ENCODE results near the gene ANK3. TPM values are rescaled to one million over a fixed set of nuclear protein-coding genes. Genes with fewer than 3 reads are reported as not detected.

The ANK3 gene
- total and polyA plus RNA-seq, 2 experiments from 2014 or later, result 0.14 to 0.54 TPM

GRCh38 chr10:60388709-60389301 lies 870 bp downstream of the ANK3 start:
- Histone ChIP-seq H3K27me3 (replicated peaks; ENCODE audit: insufficient read depth) (no peaks in the 10 kb centered on the region), H3K9me3 (ENCODE audit: low read depth) (no peaks in the 10 kb centered on the region), H4K20me1 (ENCODE audit: insufficient read depth) (no peaks in the 10 kb centered on the region), H3K79me2 (ENCODE audit: insufficient read depth) (no peaks in the 10 kb centered on the region), H3K9ac (no peak overlapping the region), H3K4me2 (ENCODE audit: unreplicated experiment) (no peak overlapping the region), H3F3A (ENCODE audit: insufficient read depth) (peaks cover 20% of the 10 kb centered on the region), H3K36me3 (ENCODE audit: low read depth) (no peaks in the 10 kb centered on the region), H3K4me3 (no peak overlapping the region), H2AFZ (no peak overlapping the region), H3K4me1 (ENCODE audit: insufficient read depth) (peaks cover 19% of the 10 kb centered on the region), H3K9me2 (ENCODE audit: insufficient read depth) (no peaks in the 10 kb centered on the region), H3K27ac (no peak overlapping the region)
- in situ Hi-C loops (cut with MboI), result no loop called here
- DNase-seq, result no peak
- 91 to 93% methylated on average over 7 of the region's 7 CpGs for WGBS, 2 experiments (ENCODE audit: low coverage in 1 of 2, low lambda C conversion rate in 2 of 2, missing lambda C conversion rate in 2 of 2)
- TF ChIP-seq EZH2 (IDR thresholded peaks at IDR 0.05; ENCODE audit: insufficient read depth, poor library complexity, severe bottlenecking) (no peak), EZH2phosphoT487 (IDR thresholded peaks at IDR 0.05; ENCODE audit: insufficient read depth, low read depth) (no peak)

GRCh38 chr10:60388116-60388625 lies 1.5 kb downstream of the ANK3 start:
- no peak overlapping the region for H3K4me2 ChIP-seq (ENCODE audit: unreplicated experiment)

GRCh38 chr10:60387531-60387930 lies 2.1 kb downstream of the ANK3 start:
- H3K9me3 ChIP-seq (ENCODE audit: low read depth), result no peaks in the 10 kb centered on the region
- in situ Hi-C loops (cut with MboI), result no loop called here
- no peaks in the 10 kb centered on the region for H4K20me1 ChIP-seq (ENCODE audit: insufficient read depth)
- 100% methylated on average over 2 of the region's 2 CpGs for WGBS, 2 experiments (ENCODE audit: low coverage in 1 of 2, low lambda C conversion rate in 2 of 2, missing lambda C conversion rate in 2 of 2)
- H3F3A ChIP-seq (ENCODE audit: insufficient read depth), result peaks cover 29% of the 10 kb centered on the region
- no peak overlapping the region for H3K4me2 ChIP-seq (ENCODE audit: unreplicated experiment)
- H3K9me2 ChIP-seq (ENCODE audit: insufficient read depth), result no peaks in the 10 kb centered on the region
- H3K36me3 ChIP-seq (ENCODE audit: low read depth), result no peaks in the 10 kb centered on the region
- H3K27me3 ChIP-seq (replicated peaks; ENCODE audit: insufficient read depth), result no peaks in the 10 kb centered on the region
- H3K79me2 ChIP-seq (ENCODE audit: insufficient read depth), result no peaks in the 10 kb centered on the region
- no peak overlapping the region for H3K4me3 ChIP-seq
- DNase-seq, result no peak
- H2AFZ ChIP-seq, result no peak overlapping the region
- peaks cover 29% of the 10 kb centered on the region for H3K4me1 ChIP-seq (ENCODE audit: insufficient read depth)
- TF ChIP-seq EZH2phosphoT487 (IDR thresholded peaks at IDR 0.05; ENCODE audit: insufficient read depth, low read depth) (no peak), EZH2 (IDR thresholded peaks at IDR 0.05; ENCODE audit: insufficient read depth, poor library complexity, severe bottlenecking) (no peak)
- H3K9ac ChIP-seq, result no peak overlapping the region
- no peak overlapping the region for H3K27ac ChIP-seq

More at GRCh38 chr10:60388116-60388625, 1.5 kb downstream of the ANK3 start:
- Histone ChIP-seq H3K36me3 (ENCODE audit: low read depth) (no peaks in the 10 kb centered on the region), H3K27ac (no peak overlapping the region), H3F3A (ENCODE audit: insufficient read depth) (peaks cover 25% of the 10 kb centered on the region), H3K9me2 (ENCODE audit: insufficient read depth) (no peaks in the 10 kb centered on the region), H3K4me3 (no peak overlapping the region), H3K79me2 (ENCODE audit: insufficient read depth) (no peaks in the 10 kb centered on the region), H3K4me1 (ENCODE audit: insufficient read depth) (peaks cover 25% of the 10 kb centered on the region), H3K9ac (no peak overlapping the region), H2AFZ (no peak overlapping the region), H3K9me3 (ENCODE audit: low read depth) (no peaks in the 10 kb centered on the region), H3K27me3 (replicated peaks; ENCODE audit: insufficient read depth) (no peaks in the 10 kb centered on the region), H4K20me1 (ENCODE audit: insufficient read depth) (no peaks in the 10 kb centered on the region)
- 90 to 92% methylated on average over 2 of the region's 2 CpGs for WGBS, 2 experiments (ENCODE audit: low coverage in 1 of 2, low lambda C conversion rate in 2 of 2, missing lambda C conversion rate in 2 of 2)
- in situ Hi-C loops (cut with MboI), result no loop called here
- TF ChIP-seq EZH2 (IDR thresholded peaks at IDR 0.05; ENCODE audit: insufficient read depth, poor library complexity, severe bottlenecking), result no peak
- no peak for TF ChIP-seq EZH2phosphoT487 (IDR thresholded peaks at IDR 0.05; ENCODE audit: insufficient read depth, low read depth)
- no peak for DNase-seq

GRCh38 chr10:60385399-60385738 lies 4.3 kb downstream of the ANK3 start:
- no peaks in the 10 kb centered on the region for H3K9me3 ChIP-seq (ENCODE audit: low read depth)
- no peaks in the 10 kb centered on the region for H3K79me2 ChIP-seq (ENCODE audit: insufficient read depth)
- H3K9ac ChIP-seq, result no peak overlapping the region
- in situ Hi-C loops (cut with MboI), result no loop called here
- H3K27ac ChIP-seq, result peak overlapping the region; percentile 50
- H3F3A ChIP-seq (ENCODE audit: insufficient read depth), result peaks cover 29% of the 10 kb centered on the region
- peaks cover 29% of the 10 kb centered on the region for H3K4me1 ChIP-seq (ENCODE audit: insufficient read depth)
- no peaks in the 10 kb centered on the region for H3K36me3 ChIP-seq (ENCODE audit: low read depth)
- no peaks in the 10 kb centered on the region for H3K9me2 ChIP-seq (ENCODE audit: insufficient read depth)
- peak; percentile 10 for DNase-seq
- no peak overlapping the region for H3K4me3 ChIP-seq
- TF ChIP-seq EZH2 (IDR thresholded peaks at IDR 0.05; ENCODE audit: insufficient read depth, poor library complexity, severe bottlenecking) (no peak), EZH2phosphoT487 (IDR thresholded peaks at IDR 0.05; ENCODE audit: insufficient read depth, low read depth) (no peak)
- no peaks in the 10 kb centered on the region for H3K27me3 ChIP-seq (replicated peaks; ENCODE audit: insufficient read depth)
- WGBS, 2 experiments (ENCODE audit: low coverage in 1 of 2, low lambda C conversion rate in 2 of 2, missing lambda C conversion rate in 2 of 2), result 100% methylated on average over 1 of the region's 1 CpG
- H2AFZ ChIP-seq, result peak overlapping the region; percentile 21; the same call in 1 of the 2 replicates
- H4K20me1 ChIP-seq (ENCODE audit: insufficient read depth), result no peaks in the 10 kb centered on the region
- peak overlapping the region; percentile 66 for H3K4me2 ChIP-seq (ENCODE audit: unreplicated experiment)
